ENCODE results near the gene SERPINB1.

GRCh38 chr6:2850538-2851113, 9.0 kb upstream of the SERPINB1 start:
- TF ChIP-seq CTCF (IDR thresholded peaks at IDR 0.05) = no peak
- TF ChIP-seq POLR2A (IDR thresholded peaks at IDR 0.05) = no peak

Measured in esophagus squamous epithelium (tissue), 4 donors.